C4-2B (cell line): ENCODE data around the gene HDAC7.

ENCODE experiments used
- H3K27ac ChIP-seq: fragments of 450-650 bp; 2 replicates; pipeline ENCODE4 v1.5.1; 2017
- CTCF ChIP-seq: fragments of 450-650 bp; conservative IDR thresholded peaks from 2 replicates; pipeline ENCODE4 v1.5.1; 2017; ENCODE audit warnings: mild to moderate bottlenecking
- ZFX ChIP-seq: fragments of 450-650 bp; IDR thresholded peaks from 2 replicates; pipeline ENCODE4 v1.6.1; 2017

HDAC7 gene

DNA sequence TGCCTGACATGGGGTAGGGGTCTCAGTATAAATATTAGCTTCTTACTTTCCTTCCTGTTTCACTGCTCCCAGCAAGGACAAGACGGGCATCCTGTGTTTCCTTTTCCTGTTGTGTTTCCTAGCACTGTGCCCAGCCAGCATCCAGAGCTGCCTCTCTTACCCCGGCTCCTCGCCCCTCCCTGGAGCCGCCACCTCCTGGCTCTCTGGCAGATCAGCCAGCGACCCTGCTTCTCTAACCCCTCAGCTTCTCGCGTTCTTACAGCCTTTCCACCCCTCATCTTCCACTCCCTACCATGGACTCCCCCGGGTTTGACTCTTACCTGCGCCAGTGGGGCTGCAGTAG is 17.8 kb downstream of the HDAC7 start:
- no peak overlapping the region for H3K27ac ChIP-seq
- no peak for TF ChIP-seq CTCF
- no peak for TF ChIP-seq ZFX

- H3K27ac ChIP-seq, result no peak overlapping the region
- no peak for TF ChIP-seq CTCF
- TF ChIP-seq ZFX, result no peak
Measured at GRCh38 chr12:47801170-47801903, 18.4 kb downstream of the HDAC7 start.

DNA sequence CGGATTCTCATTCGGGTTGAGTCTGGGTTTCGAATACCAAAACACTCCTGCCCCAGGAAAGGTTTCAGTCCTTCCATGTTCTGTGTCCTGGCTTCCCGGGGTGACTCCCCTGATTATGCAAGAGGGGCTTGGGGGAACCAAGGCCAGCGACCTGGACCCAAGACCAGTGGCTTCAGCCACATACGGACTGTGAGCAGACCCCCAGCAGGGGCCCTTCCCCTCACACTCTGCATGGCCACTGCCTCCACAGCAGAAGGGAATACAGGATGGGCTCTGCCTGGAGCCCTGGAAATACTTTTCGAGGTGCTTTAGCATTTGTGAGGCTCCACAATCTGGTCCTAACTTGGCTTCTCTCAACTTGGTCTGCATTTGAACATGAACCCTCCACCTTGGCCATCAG is 19.1 kb downstream of the HDAC7 start:
- TF ChIP-seq ZFX (no peak), CTCF (no peak)
- H3K27ac ChIP-seq, result no peak overlapping the region

DNA sequence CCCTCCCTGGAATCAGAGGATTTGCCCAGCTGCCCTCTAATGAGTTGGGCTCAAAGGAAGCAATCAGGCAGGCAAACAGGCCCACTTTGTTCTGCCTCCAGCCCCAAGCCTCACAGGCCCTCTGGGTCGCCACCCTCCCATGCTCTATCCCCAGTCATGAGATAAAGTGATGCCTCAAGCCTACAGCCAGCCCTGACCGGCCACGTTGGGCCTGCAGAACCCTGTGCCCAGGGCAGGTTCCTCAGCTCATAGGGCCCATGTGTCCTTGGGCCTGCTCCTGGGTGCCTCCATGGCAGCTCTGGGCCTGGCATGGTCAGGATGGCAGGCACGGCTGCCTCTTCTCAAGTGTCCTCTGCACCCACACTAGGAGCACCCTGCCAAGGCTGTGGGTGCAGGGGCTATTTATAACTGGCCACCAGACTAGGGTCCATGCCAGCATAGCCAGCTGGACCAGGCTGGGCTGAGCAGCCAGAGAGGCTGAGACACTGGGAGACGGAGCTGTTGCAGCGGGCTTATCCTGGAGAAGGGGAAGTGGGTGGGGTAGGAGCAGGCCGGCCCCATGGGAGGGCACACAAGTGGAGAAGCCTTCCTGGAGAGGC is 20.2 kb downstream of the HDAC7 start:
- TF ChIP-seq ZFX (no peak), CTCF (no peak)
- H3K27ac ChIP-seq, result no peak overlapping the region

- H3K27ac ChIP-seq, result no peak overlapping the region
- TF ChIP-seq ZFX (no peak), CTCF (no peak)
Measured at GRCh38 chr12:47798382-47798948, 21.2 kb downstream of the HDAC7 start.

GRCh38 chr12:47797441-47797840 is 22.3 kb downstream of the HDAC7 start:
- no peak overlapping the region for H3K27ac ChIP-seq
- TF ChIP-seq CTCF, result no peak
- no peak for TF ChIP-seq ZFX

- no peak for TF ChIP-seq ZFX
- no peak overlapping the region for H3K27ac ChIP-seq
Measured at GRCh38 chr12:47795814-47796411, 23.8 kb downstream of the HDAC7 start.
